Activated naive CD8-positive, alpha-beta T cell treated with anti-CD3 and anti-CD28 coated beads, Interleukin-2, amount 50 U/mL, for 16 hours (primary cell): ENCODE data around the gene PTK6.

Experiments used
- DNase-seq: peaks from one replicate; pipeline ENCODE4 v3.0.0-alpha.2; 2020; ENCODE audit warnings: low read depth, low spot score

PTK6 gene

GRCh38 chr20:63543131-63543530 is 6.0 kb upstream of the PTK6 start:
- DNase-seq, result no peak

- no peak for DNase-seq
These were observed 5.5 kb upstream of the PTK6 start for GRCh38 chr20:63542696-63543095.

GRCh38 chr20:63542031-63542559 is 4.9 kb upstream of the PTK6 start:
- DNase-seq, result no peak

GRCh38 chr20:63541371-63541770 is 4.2 kb upstream of the PTK6 start:
- DNase-seq, result no peak

GRCh38 chr20:63540417-63541186 is 3.4 kb upstream of the PTK6 start:
- no peak for DNase-seq

- DNase-seq, result no peak
These were observed 2.5 kb upstream of the PTK6 start for GRCh38 chr20:63539441-63540370.

- DNase-seq, result no peak
These were observed 1.9 kb upstream of the PTK6 start for GRCh38 chr20:63539092-63539430.

- DNase-seq, result no peak
These were observed 1.3 kb upstream of the PTK6 start for GRCh38 chr20:63538204-63539091.

GRCh38 chr20:63537525-63538203 is 488 bp upstream of the PTK6 start:
- DNase-seq, result peak; percentile 91

- no peak for DNase-seq
These were observed 767 bp downstream of the PTK6 start for GRCh38 chr20:63536241-63536977.

GRCh38 chr20:63534831-63535651 is 2.1 kb downstream of the PTK6 start:
- no peak for DNase-seq

GRCh38 chr20:63534427-63534830 is 2.7 kb downstream of the PTK6 start:
- no peak for DNase-seq

GRCh38 chr20:63533871-63534393 is 3.2 kb downstream of the PTK6 start:
- DNase-seq, result no peak

- no peak for DNase-seq
These were observed 3.8 kb downstream of the PTK6 start for GRCh38 chr20:63533388-63533787.

- DNase-seq, result no peak
These were observed 4.7 kb downstream of the PTK6 start for GRCh38 chr20:63532449-63532971.

GRCh38 chr20:63531686-63532448 is 5.3 kb downstream of the PTK6 start:
- DNase-seq, result no peak

- DNase-seq, result no peak
These were observed 6.4 kb downstream of the PTK6 start for GRCh38 chr20:63530788-63531160.
